RWPE2 (cell line): ENCODE data around the gene RNF19B.

ENCODE experiments used
- ATAC-seq: fragments of 200-7000 bp; cut with Tn5 transposase; 3 replicates; pipeline ENCODE4 v1.9.1; 2021; ENCODE audit warnings: low read depth
- DNase-seq: peaks from one replicate; pipeline ENCODE4 v3.0.0-alpha.2; 2020; ENCODE audit warnings: low spot score
- H3K27ac ChIP-seq: fragments of 450-650 bp; 2 replicates; pipeline ENCODE4 v1.5.1; 2017; ENCODE audit warnings: mild to moderate bottlenecking; ENCODE audit not compliant: poor library complexity, severe bottlenecking
- H3K27me3 ChIP-seq: fragments of 250-450 bp; sonication (Bioruptor Pico); 2 replicates; pipeline ENCODE4 v1.5.1; 2021; ENCODE audit warnings: mild to moderate bottlenecking, moderate library complexity; ENCODE audit not compliant: insufficient read depth, poor library complexity, severe bottlenecking
- H3K36me3 ChIP-seq: fragments of 250-450 bp; sonication (Bioruptor Pico); 2 replicates; pipeline ENCODE4 v1.5.1; 2020; ENCODE audit warnings: low read depth, mild to moderate bottlenecking, moderate library complexity
- H3K4me1 ChIP-seq: fragments of 250-450 bp; sonication (Bioruptor Pico); 2 replicates; pipeline ENCODE4 v1.5.1; 2021; ENCODE audit warnings: mild to moderate bottlenecking, moderate library complexity; ENCODE audit not compliant: insufficient read depth, poor library complexity, severe bottlenecking
- H3K4me3 ChIP-seq: fragments of 250-450 bp; sonication (Bioruptor Pico); 2 replicates; pipeline ENCODE4 v1.5.1; 2021; ENCODE audit warnings: mild to moderate bottlenecking, moderate library complexity; ENCODE audit not compliant: severe bottlenecking
- H3K9me3 ChIP-seq: fragments of 250-450 bp; sonication (Bioruptor Pico); 2 replicates; pipeline ENCODE4 v1.5.1; 2021; ENCODE audit warnings: mild to moderate bottlenecking, moderate library complexity; ENCODE audit not compliant: severe bottlenecking
- TF ChIP-seq, protein P1 (sequence below): fragments of 450-650 bp; IDR thresholded peaks from one replicate; pipeline ENCODE4 v1.5.1; 2017; ENCODE audit warnings: mild to moderate bottlenecking, moderate library complexity; ENCODE audit not compliant: poor library complexity, severe bottlenecking

RNF19B gene

GRCh38 chr1:32989160-32990050 is 24.8 kb upstream of the RNF19B start:
- Histone ChIP-seq H3K4me1 (peaks cover 45% of the 10 kb centered on the region), H3K36me3 (no peaks in the 10 kb centered on the region), H3K27ac (peak overlapping the region; percentile 90), H3K4me3 (no peak overlapping the region), H3K27me3 (no peaks in the 10 kb centered on the region), H3K9me3 (no peaks in the 10 kb centered on the region)
- TF ChIP-seq, protein P1, sequence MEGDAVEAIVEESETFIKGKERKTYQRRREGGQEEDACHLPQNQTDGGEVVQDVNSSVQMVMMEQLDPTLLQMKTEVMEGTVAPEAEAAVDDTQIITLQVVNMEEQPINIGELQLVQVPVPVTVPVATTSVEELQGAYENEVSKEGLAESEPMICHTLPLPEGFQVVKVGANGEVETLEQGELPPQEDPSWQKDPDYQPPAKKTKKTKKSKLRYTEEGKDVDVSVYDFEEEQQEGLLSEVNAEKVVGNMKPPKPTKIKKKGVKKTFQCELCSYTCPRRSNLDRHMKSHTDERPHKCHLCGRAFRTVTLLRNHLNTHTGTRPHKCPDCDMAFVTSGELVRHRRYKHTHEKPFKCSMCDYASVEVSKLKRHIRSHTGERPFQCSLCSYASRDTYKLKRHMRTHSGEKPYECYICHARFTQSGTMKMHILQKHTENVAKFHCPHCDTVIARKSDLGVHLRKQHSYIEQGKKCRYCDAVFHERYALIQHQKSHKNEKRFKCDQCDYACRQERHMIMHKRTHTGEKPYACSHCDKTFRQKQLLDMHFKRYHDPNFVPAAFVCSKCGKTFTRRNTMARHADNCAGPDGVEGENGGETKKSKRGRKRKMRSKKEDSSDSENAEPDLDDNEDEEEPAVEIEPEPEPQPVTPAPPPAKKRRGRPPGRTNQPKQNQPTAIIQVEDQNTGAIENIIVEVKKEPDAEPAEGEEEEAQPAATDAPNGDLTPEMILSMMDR = no peak
- peak; percentile 64 for ATAC-seq
- DNase-seq = peak; percentile 88

DNA sequence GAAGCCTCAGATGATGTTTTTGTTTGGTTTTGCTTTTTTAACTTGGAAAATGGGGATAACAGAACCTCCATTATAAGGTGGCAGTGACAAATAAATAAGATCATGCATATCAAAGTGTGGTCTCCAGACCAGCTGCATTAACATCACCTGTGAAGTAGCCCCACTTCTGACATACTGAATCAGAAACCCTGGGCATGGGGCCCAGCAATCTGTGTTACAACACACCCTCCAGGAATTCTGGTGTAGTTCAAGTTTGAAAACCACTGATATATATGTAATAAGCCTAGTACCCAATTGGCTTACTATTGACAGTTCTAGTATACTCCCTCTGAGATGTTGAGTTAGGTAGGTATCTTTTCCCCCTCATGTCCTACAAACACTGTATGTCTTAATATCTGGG is 24.1 kb upstream of the RNF19B start:
- H3K27me3 ChIP-seq = no peaks in the 10 kb centered on the region
- no peaks in the 10 kb centered on the region for H3K36me3 ChIP-seq
- no peak overlapping the region for H3K4me3 ChIP-seq
- TF ChIP-seq, protein P1 = peak; percentile 19
- ATAC-seq (peak; percentile 26), DNase-seq (no peak)
- H3K4me1 ChIP-seq = peaks cover 45% of the 10 kb centered on the region
- H3K9me3 ChIP-seq = no peaks in the 10 kb centered on the region
- H3K27ac ChIP-seq = peak overlapping the region; percentile 90

- no peaks in the 10 kb centered on the region for H3K36me3 ChIP-seq
- H3K27ac ChIP-seq = no peak overlapping the region
- no peak for ATAC-seq
- TF ChIP-seq, protein P1 = no peak
- H3K9me3 ChIP-seq = no peaks in the 10 kb centered on the region
- no peak overlapping the region for H3K4me3 ChIP-seq
- H3K27me3 ChIP-seq = no peaks in the 10 kb centered on the region
- DNase-seq = no peak
- peaks cover 32% of the 10 kb centered on the region for H3K4me1 ChIP-seq
Observed at GRCh38 chr1:32985226-32985625, 20.6 kb upstream of the RNF19B start.

DNA sequence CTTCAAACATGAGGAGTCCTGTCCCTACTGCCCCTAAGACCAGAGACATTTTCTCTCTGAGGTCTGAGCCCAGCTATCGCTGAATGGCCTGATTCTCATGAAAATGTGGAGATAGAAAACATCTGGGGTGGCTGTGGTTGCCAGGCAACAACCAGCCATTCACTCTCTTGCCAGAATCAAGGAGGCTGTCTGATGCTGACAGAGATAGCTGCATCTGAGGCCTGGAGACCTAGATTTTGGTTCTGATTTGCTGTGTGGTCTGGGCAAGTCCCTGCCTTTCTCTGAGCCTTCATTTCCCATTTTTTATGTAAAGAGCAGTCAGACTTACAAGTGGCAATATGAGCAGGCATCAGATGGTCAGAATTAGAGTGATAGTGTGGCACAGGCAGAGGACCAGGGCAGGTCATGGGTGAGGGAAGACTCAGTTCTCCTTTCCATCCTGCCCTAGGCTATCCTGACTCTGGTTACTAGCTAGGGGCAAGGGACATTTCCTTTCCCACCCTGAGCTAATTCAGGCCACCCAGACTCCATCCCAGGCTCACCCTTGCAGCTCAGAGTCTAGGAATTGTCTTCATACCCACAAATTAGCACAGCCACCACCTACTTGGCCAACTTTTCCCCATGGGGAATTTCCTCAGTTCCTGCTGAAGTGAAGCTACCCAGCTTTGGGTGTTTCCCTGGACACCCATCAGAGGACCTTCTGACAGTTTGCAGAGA is 20.0 kb upstream of the RNF19B start:
- H3K27me3 ChIP-seq = no peaks in the 10 kb centered on the region
- ATAC-seq = no peak
- TF ChIP-seq, protein P1 = no peak
- no peak overlapping the region for H3K27ac ChIP-seq
- no peaks in the 10 kb centered on the region for H3K36me3 ChIP-seq
- H3K9me3 ChIP-seq = no peaks in the 10 kb centered on the region
- H3K4me3 ChIP-seq = no peak overlapping the region
- H3K4me1 ChIP-seq = peaks cover 28% of the 10 kb centered on the region
- DNase-seq = no peak
